IPS DF 4.7 (cell line): ENCODE results near the gene NDUFB7.
"Not testable (repeated sequence)": the region's sequence is repeated elsewhere in the genome, so short reads cannot be mapped to it uniquely, and the experiment has no call there.

ENCODE experiments used
- DNase-seq: peaks from one replicate; pipeline ENCODE4 v3.0.0-alpha.2; 2013; ENCODE audit warnings: low spot score; ENCODE audit errors: extremely low read depth

The NDUFB7 gene

DNA sequence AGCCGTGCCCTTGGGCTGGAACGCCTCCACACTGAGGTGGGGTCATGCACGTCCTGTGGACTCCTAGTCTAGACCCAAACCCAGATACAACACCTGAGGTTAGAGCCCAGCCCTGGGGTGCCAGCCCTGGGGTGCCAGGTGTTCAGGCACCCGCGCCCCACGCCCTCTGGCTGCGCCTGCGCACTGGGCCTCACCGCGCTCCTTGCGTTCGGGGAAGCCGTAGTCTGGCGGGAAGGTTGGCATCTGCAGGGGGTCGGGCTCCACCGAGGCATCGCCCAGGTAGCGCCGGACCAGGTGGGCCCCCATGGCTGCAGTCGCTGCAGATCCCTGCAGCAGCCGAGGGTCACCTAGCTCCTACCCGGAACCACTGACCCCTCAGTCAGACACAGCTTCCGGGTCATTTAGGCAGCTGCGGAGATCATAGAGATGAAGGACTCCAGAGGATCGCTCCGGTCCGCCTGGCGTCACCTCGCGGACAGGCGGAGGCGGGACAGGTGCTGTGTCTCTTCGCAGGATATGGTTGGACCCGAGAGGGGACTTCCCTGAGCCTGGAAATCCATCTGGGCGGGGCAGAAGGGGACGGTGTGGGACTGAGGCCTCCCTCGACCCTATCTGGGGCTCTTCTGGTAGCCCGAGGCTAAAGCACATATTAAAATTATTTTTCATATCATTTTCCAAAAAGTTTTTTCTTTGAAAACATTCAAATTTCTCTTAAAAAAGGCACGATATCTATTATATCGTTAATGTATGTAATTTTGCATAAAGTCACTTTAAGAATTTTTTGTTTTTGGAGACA is at the start of gene NDUFB7:
Gene NDUFB7 (minus strand): TSS at position 372 of the 796 bp plus-strand sequence. CDS start 66 bp downstream, at position 306.
- DNase-seq = peak; percentile 91

DNA sequence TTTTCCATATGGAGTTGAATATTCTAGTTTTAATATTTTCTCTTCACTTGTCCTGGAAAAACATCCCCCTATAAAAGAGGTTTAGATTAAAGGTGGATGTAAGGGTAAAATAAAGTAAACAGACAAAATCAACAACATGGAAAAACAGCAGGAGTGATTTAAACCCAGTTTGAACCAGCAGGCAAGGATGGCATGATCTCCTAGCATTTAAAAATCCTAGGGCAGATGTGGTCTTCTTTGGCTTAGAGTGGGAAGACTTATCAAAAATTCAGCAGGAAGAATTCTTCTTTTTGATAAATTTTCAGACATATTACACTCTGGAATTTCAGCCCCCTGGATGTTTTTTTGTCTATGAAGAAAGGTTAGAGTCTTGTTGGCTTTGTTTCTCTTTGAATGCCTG is 47.5 kb upstream of the NDUFB7 start:
- no peak for DNase-seq

DNA sequence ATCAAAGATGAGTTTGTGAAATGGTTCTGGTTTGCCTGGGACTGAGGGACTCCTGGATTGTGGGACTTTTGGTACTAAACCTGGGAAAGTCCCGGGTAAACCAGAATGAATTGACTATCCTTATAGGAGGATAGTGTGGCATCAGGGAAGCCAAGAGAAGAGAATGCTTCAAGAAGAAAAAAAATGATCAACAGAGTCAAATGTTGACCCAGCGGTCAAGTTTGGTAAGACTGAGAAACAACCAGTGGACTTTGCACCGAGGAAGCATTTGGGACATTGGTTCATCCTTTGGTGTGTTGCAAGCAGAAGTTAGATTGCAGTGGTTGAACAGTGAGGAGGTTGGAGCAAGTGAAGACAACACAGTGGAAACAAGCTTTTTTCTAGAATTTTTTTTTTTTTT is 44.5 kb upstream of the NDUFB7 start:
- DNase-seq = no peak

DNA sequence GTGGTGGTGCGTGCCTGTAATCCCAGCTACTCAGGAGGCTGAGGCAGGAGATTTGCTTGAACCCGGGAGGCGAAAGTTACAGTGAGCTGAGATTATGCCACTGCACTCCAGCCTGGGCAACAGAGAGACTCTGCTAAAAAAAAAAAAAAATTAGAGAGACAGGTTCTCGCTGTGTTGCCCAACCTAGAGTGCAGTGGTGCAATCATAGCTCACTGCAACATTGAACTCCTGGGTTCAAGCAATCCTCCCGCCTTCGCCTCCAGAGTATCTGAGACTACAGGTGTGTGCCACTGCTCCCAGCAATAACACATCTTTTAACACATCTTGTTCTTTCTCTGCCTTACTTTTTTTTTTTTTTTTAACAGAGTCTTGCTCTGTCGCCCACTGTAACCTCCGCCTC is 43.8 kb upstream of the NDUFB7 start:
- DNase-seq = no peak

DNA sequence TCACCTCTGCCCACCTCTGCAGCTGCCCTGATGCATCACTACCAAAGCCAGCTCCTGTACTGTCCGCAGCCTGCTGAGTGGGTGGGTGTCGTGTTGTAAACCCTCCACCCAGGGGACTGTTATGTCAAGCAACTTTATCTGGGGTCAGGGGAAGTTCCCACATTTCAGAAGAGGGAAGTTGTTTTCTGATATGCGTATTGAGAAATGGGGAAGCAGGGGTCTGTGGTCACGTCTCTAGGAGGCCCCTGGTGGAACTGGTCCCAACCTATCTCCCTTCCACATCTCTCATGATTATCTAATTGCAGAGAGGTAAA is 42.2 kb upstream of the NDUFB7 start:
- no peak for DNase-seq

DNA sequence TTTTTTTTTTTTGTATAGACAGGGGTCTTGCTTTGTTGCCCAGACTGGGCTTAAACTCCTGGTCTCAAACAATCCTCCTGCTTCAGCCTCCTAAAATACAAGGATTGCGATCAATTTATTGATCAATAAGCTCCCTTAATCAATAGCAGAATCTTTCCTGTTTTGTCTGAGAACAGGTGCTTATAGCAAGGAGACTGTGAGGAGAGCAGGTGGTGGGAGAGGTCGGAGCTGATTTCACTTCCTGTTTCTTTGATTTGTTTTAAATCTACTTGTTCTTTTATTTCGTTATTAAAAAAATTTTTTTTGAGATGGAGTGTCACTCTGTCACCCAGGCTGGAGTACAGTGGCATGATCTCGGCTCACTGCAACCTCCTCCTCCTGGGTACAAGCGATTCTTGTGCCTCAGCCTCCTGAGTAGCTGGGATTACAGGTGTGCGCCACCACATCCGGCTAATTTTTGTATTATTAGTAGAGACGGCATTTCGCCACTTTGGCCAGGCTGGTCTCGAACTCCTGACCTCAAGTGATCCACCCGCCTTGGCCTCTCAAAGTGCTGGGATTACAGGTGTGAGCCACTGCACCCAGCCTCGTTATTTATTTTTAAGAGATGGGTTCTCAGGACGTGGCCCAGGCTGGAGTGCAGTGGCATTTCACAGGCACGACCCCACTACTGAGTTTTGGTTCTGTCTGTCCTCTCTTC is 41.7 kb upstream of the NDUFB7 start:
- DNase-seq = not testable (repeated sequence)

DNA sequence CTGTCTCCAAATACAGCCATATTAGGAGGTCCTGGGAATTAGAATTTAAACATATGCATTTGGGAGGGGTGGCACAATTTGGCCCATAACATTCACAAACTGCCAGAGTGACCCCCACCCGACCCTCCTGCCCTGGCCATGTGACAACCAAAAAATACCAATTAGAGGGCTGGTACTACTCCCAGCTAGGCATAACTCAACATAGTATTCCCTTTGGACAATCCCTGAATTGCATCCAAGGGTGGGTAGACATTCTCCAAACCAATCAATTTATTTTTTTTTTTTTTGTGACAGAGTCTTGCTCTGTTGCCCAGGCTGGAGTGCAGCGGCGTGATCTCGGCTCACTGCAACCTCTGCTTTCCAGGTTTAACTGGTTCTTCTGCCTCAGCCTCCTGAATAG is 40.8 kb upstream of the NDUFB7 start:
- no peak for DNase-seq

DNA sequence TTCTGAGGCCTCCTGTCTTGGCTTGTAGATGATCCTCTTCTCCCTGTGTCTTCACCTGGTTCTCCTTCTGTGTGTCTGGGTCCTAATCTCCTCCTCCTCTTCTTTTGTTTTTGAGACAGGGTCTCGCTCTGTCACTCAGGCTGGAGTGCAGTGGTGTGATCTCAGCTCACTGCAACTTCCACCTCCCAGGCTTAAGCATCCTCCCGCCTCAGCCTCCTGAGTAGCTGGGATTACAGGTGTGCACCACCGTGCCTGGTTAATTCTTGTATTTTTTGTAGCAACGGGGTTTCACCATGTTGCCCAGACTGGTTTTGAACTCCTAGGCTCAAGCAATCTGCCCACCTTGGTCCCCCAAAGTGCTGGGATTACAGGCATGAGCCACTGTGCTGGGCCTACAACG is 40.4 kb upstream of the NDUFB7 start:
- not testable (repeated sequence) for DNase-seq

DNA sequence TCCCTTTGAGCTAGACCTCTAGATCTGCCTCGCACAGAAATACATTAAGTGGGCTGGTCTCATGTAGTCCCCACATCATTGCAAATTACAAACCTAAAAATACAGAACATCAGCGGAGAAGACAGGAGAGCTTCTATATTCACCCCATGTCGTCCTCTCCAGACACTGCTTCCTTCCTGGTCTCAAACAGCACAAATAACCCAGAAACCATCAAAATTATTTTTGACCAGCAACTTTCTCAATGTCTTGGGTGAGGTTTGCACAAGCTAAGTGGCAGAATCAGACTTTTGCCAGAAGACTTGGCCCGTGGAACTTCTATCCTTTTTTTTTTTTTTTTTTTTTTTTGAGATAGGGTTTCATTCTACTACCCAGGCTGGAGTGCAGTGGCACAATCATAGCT is 39.2 kb upstream of the NDUFB7 start:
- DNase-seq = no peak

DNA sequence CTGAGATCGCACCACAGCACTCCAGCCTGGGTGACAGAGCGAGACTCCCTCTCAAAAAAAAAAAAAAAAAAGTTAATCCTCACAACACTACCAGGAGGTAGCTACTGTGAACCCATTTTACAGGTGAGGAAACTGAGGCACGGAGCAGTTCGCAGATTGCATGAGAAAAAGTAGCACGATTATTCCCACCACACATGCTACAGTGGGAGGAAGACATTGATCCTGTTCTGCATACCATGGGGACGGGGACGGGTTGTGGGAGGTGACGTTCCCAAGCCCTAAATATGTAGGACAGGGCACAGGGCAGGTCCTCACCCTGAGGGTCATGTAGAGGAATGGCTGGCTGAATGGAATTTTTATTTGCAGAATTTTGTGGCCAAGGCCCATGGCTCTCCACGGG is 34.8 kb upstream of the NDUFB7 start:
- DNase-seq = no peak

DNA sequence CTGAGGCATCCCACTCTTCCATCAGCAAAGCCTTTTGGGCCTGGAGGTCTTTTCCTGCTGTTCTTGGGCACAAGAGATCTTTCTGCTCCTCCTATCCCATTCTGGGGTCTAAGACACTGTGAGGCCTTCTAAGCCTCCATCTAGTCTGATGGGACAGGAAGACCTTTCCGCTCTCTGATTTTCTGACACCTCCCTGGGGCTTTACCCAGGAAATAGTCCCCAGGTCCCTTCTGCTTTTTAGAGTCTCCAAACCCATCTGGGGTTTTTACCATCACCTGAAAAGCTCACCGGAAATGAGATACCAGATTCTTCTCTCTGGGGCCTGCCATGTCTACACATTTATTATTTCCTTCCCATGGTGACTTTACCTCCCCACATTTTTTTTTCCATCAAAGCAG is 32.1 kb upstream of the NDUFB7 start:
- DNase-seq = no peak

DNA sequence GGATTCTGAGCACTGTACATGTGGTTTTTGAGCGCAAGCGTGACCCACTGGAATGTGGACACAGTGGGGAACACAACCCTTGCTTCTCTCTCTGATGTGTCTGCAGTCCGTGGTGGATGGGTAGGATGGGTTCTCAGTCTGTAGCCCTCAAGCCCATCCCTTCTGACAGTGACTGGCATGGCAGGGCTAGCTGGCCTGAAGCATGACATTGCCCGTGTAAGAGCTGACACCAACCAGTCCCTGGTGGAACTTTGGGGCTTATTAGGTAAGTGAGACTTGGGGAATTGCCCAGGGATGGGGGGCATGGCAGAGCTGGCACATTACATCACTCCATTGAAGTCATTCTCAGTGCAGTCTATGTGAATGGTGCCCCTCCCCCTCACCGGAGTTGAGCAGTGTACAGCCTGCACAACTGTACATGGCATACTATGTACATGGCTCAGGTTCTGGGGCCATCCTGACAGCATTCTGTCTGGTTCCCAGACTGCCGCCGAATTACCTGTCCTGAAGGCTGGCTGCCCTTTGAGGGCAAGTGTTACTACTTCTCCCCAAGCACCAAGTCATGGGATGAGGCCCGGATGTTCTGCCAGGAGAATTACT is 27.8 kb upstream of the NDUFB7 start:
- no peak for DNase-seq

DNA sequence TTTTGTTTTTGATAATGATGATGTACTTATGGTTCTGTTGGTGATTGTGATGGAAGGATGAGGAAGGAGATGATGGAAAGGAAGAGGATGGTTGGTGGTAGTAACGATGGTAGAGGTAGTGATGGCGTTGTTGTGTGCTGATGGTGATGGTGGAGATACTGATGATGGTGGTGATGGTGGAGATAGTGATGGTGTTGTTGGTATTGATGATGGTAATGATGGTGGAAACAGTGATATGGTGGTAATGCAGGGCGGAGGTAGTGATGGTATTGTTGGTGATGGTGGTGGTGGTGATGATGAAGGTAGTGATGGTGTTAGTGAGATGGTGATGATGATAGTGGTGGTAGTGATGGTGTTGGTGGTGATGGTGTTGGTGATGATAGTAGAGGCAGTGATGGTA is 23.7 kb upstream of the NDUFB7 start:
- DNase-seq = no peak

DNA sequence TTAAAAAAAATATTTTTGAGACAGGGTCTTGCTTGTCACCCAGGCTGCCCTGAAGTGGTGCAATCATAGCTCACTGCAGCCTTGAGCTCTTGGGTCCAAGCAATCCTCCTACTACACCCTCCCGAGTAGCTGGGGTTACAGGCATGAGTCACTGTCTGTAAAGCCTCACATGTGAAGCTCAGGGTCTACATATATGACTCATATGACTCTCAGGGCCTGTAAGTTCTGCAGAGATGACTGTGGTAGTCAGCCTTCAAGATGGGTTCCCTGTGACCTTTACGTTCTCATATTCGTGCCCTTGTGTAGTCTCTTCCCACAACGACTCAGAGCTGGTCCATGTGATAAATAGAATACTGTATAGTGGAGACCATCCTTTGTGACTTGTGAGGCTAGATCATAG is 17.6 kb upstream of the NDUFB7 start:
- not testable (repeated sequence) for DNase-seq

DNA sequence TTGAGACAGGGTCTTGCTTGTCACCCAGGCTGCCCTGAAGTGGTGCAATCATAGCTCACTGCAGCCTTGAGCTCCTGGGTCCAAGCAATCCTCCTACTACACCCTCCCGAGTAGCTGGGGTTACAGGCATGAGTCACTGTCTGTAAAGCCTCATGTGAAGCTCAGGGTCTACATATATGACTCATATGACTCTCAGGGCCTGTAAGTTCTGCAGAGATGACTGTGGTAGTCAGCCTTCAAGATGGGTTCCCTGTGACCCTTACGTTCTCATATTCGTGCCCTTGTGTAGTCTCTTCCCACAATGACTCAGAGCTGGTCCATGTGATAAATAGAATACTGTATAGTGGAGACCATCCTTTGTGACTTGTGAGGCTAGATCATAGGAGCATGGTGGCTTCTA is 13.3 kb upstream of the NDUFB7 start:
- DNase-seq = not testable (repeated sequence)

DNA sequence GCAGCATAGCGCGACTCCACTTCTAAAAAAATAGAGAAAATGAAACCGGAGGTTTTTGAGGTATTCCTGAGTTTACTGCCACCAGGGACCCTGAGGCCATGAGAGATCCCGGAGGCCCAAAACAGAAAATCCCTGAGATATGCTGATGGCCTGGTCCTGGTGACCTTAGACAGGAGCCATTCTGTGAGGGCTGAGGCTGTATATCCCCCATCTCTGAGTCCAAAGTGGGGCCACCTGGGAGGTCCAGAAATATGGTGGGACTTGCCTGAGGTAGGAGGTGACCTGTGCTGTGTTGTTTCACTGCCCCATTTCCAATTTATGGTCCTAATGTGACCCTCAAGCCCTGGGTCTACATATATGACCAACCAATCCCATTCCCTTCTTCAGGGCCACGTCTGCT is 12.5 kb upstream of the NDUFB7 start:
- DNase-seq = not testable (repeated sequence)

DNA sequence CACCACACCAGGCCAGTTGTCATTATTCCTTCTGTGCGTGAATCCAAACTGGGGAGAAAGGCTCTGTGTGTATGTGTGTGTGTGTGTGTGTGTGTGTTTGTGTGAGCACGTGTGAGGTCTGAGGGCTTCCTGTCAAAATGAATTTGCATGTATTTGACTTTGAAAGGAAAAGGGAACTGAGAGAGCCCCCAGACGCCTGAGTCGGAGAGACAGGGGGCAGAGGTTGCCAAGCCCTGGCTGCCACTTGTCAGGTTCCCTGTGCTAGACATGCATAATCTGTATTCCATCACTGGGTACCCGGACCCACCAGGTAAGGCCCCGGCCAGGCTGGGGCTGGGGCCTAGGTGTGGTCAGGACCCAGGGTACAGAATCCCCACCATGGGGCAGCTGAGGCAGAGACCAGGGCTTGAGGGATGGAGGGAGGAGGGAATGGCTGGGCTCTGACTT is 11.1 kb upstream of the NDUFB7 start, which contains the start of gene CLEC17A:
Gene CLEC17A (plus strand): TSS at position 191 of the 447 bp plus-strand sequence. CDS start 77 bp downstream, at position 268.
- no peak for DNase-seq

DNA sequence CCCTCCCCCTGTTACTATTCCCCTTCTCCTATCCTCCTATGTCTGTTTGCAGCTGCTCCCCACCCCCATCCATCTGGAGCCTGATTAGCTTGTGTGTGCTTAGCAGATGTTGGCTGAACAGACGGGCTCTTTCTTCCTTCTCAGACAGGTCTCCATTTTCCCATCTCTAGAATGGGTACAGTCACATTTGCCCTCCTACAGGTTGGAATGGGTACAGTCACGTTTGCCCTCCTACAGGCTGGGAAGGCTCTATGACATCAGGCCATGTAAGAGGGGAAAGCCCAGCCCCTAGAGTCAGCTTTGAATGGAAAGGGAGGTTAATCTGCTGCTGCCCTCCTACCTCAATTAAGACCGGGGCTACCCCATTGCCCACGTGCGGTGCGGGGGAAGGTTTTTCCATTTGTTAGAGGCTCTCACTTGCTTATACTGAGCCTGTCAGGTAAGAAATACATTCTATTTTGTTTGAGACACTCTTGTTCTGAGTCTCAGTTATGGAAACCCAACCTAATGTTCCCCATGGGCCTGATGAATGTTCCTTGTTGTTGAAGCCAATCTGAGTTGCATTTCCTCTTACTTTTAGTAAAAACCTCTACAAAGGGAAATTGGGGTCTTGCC is 8.9 kb upstream of the NDUFB7 start:
- no peak for DNase-seq

DNA sequence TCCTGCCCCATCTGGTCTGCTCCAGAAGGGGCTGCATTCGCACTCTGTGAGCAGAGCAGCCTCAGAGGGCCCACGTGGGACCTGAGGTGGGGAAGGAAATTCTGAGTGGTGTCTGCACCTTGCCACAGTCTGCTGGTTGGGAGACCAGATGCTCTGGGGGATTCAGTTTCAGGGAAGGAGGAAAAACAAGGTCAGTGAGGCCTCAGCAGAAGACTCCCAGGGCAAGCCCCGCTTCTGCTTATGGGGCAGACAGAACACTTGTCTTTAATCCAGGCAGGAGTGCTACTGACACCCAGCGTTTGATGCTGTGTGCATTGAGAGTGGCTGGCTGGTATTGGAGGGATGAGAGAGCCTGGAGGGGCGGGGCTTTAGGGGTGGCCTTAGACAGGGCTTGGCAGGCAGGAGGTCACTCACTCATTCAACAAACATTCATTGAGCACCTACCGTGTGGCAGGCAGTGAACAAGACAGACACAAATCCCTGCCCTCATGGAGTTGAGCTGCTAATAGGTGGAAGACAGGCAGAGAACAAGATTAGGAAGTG is 6.1 kb upstream of the NDUFB7 start:
- DNase-seq = no peak

DNA sequence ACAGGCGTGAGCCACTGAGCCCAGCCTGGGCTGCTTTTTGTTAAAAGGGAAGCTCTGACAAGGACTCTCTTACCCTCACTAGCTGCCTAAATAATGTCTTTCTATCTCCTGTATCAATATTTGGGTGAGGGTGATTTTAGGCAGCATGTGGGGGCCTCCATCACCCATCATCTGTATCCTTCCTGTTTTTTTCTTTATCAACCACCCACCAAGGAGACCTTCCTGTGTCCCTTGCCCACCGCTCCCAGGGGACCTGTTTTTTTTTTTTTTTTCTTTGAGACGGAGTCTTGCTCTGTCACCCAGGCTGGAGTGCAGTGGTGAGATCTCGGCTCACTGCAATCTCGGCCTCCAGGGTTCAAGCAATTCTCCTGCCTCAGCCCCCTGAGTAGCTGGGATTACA is 5.4 kb upstream of the NDUFB7 start:
- DNase-seq = no peak

DNA sequence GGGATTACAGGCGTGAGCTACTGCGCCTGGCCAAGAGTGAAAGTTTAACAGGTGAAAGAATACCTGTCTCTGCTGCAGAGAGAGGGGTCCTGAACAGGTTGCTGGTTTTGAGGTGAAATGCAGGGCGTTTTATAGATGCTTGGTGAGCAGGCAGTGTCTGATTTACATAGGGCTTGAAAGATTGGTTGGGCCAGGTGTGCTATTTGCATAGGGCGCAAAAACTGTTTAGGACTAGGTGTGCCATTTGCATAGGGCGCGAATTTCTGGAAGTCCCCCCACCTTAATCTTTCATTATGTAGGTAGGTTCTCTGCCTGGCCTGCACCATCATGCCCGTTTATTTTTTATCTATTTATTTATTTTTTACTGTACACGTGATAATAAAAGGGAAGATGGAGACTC is 4.5 kb upstream of the NDUFB7 start:
- DNase-seq = no peak
